ENCODE data around the gene ALDH1B1. TPM values are rescaled to one million over a fixed set of nuclear protein-coding genes. Genes with fewer than 3 reads are reported as not detected.

Gene ALDH1B1
- polyA plus RNA-seq, 1 donor (not counting 4 experiments of a cell fraction or from before 2014, with no cell fraction given), result 14.4 TPM

GRCh38 chr9:38435521-38435920, 43.0 kb downstream of the ALDH1B1 start:
- H3K27me3 ChIP-seq (ENCODE audit: control insufficient read depth, extremely low read depth, insufficient read depth, low read length), result peaks cover 7% of the 10 kb centered on the region
- H2AFZ ChIP-seq (ENCODE audit: control insufficient read depth, low read length), result no peak overlapping the region
- H3K4me2 ChIP-seq (ENCODE audit: control insufficient read depth, extremely low read depth, insufficient read depth, low read depth, low read length), result no peak overlapping the region
- H3K4me1 ChIP-seq (ENCODE audit: control insufficient read depth, extremely low read depth, insufficient read depth, low read length), result peaks cover 9% of the 10 kb centered on the region
- H3K9me3 ChIP-seq (ENCODE audit: control insufficient read depth, low read depth, low read length), result no peaks in the 10 kb centered on the region
- H3K79me2 ChIP-seq (ENCODE audit: control insufficient read depth, insufficient read depth, low read length), result no peaks in the 10 kb centered on the region
- no peak overlapping the region for H3K9ac ChIP-seq (ENCODE audit: control insufficient read depth, extremely low read depth, insufficient read depth, low read length)
- no peak overlapping the region for H3K4me3 ChIP-seq (ENCODE audit: control insufficient read depth in 2 of 3, extremely low read depth in 1 of 3, insufficient read depth in 2 of 3, low read depth in 1 of 3, low read length in 3 of 3)
- no peaks in the 10 kb centered on the region for H3K9me1 ChIP-seq (ENCODE audit: control insufficient read depth, extremely low read depth, insufficient read depth, low read length)
- FAIRE-seq (no peak), DNase-seq (ENCODE audit: low read depth, low spot score) (no peak)
- H3K27ac ChIP-seq (ENCODE audit: control insufficient read depth, insufficient read depth, low read length), result no peak overlapping the region
- TF ChIP-seq, protein P1, sequence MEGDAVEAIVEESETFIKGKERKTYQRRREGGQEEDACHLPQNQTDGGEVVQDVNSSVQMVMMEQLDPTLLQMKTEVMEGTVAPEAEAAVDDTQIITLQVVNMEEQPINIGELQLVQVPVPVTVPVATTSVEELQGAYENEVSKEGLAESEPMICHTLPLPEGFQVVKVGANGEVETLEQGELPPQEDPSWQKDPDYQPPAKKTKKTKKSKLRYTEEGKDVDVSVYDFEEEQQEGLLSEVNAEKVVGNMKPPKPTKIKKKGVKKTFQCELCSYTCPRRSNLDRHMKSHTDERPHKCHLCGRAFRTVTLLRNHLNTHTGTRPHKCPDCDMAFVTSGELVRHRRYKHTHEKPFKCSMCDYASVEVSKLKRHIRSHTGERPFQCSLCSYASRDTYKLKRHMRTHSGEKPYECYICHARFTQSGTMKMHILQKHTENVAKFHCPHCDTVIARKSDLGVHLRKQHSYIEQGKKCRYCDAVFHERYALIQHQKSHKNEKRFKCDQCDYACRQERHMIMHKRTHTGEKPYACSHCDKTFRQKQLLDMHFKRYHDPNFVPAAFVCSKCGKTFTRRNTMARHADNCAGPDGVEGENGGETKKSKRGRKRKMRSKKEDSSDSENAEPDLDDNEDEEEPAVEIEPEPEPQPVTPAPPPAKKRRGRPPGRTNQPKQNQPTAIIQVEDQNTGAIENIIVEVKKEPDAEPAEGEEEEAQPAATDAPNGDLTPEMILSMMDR (optimal IDR thresholded peaks at IDR 0.05 in 1 of 3, IDR thresholded peaks at IDR 0.05 in 1 of 3, conservative IDR thresholded peaks at IDR 0.05 in 1 of 3; ENCODE audit: extremely low read depth in 1 of 3, insufficient read depth in 2 of 3, low read length in 3 of 3), result no peak
- no peak for TF ChIP-seq EZH2 (IDR thresholded peaks at IDR 0.05; ENCODE audit: low read length)
- peaks cover 3% of the 10 kb centered on the region for H4K20me1 ChIP-seq (ENCODE audit: control insufficient read depth, extremely low read depth, insufficient read depth, low read length)
- H3K36me3 ChIP-seq (ENCODE audit: control insufficient read depth in 2 of 2, extremely low read depth in 1 of 2, insufficient read depth in 2 of 2, low read length in 2 of 2), result no peaks in the 10 kb centered on the region
- dilution Hi-C loops (cut with MboI; ENCODE audit: extremely low pct_ligation_motif_present, low sequenced_read_pairs), result no loop called here

DNA sequence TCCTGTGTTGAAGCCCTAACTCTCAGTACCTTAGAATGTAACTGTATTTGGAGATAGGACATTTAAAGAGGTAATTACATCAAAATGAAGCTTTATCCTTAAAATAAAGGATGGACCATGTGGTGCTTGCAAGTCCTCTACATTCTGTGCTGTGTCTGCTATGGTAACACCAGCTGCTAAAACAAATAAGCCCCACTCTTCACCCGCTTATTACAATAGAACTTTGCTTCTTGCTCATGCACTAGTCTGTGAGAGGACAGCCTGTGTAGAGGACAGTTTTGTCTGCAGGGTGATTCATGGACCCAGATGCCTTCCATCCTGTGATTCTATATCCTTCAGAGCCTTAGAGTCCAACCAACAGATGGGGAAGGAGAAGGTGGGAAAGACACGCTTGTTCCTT, 44.2 kb downstream of the ALDH1B1 start:
- TF ChIP-seq, protein P1 (optimal IDR thresholded peaks at IDR 0.05 in 1 of 3, IDR thresholded peaks at IDR 0.05 in 1 of 3, conservative IDR thresholded peaks at IDR 0.05 in 1 of 3; ENCODE audit: extremely low read depth in 1 of 3, insufficient read depth in 2 of 3, low read length in 3 of 3), result no peak
- no peak for TF ChIP-seq EZH2 (IDR thresholded peaks at IDR 0.05; ENCODE audit: low read length)
- no peak overlapping the region for H2AFZ ChIP-seq (ENCODE audit: control insufficient read depth, low read length)
- peaks cover 6% of the 10 kb centered on the region for H3K27me3 ChIP-seq (ENCODE audit: control insufficient read depth, extremely low read depth, insufficient read depth, low read length)
- peaks cover 3% of the 10 kb centered on the region for H4K20me1 ChIP-seq (ENCODE audit: control insufficient read depth, extremely low read depth, insufficient read depth, low read length)
- no peaks in the 10 kb centered on the region for H3K79me2 ChIP-seq (ENCODE audit: control insufficient read depth, insufficient read depth, low read length)
- no peaks in the 10 kb centered on the region for H3K36me3 ChIP-seq (ENCODE audit: control insufficient read depth in 2 of 2, extremely low read depth in 1 of 2, insufficient read depth in 2 of 2, low read length in 2 of 2)
- no peak overlapping the region for H3K4me3 ChIP-seq (ENCODE audit: control insufficient read depth in 2 of 3, extremely low read depth in 1 of 3, insufficient read depth in 2 of 3, low read depth in 1 of 3, low read length in 3 of 3)
- DNase-seq (ENCODE audit: low read depth, low spot score) (no peak), FAIRE-seq (no peak)
- no peak overlapping the region for H3K27ac ChIP-seq (ENCODE audit: control insufficient read depth, insufficient read depth, low read length)
- H3K4me2 ChIP-seq (ENCODE audit: control insufficient read depth, extremely low read depth, insufficient read depth, low read depth, low read length), result no peak overlapping the region
- H3K9ac ChIP-seq (ENCODE audit: control insufficient read depth, extremely low read depth, insufficient read depth, low read length), result no peak overlapping the region
- peaks cover 9% of the 10 kb centered on the region for H3K4me1 ChIP-seq (ENCODE audit: control insufficient read depth, extremely low read depth, insufficient read depth, low read length)
- no peaks in the 10 kb centered on the region for H3K9me1 ChIP-seq (ENCODE audit: control insufficient read depth, extremely low read depth, insufficient read depth, low read length)
- dilution Hi-C loops (cut with MboI; ENCODE audit: extremely low pct_ligation_motif_present, low sequenced_read_pairs), result no loop called here
- H3K9me3 ChIP-seq (ENCODE audit: control insufficient read depth, low read depth, low read length), result no peaks in the 10 kb centered on the region

Measured in keratinocyte (primary cell).